Thoracic aorta (tissue), 2 donors: Measurements from ENCODE around the gene RAPGEF4. TPM values are rescaled to one million over a fixed set of nuclear protein-coding genes. Genes with fewer than 3 reads are reported as not detected.

ENCODE experiments used
- ATAC-seq: fragments of 150-250 bp; one replicate; pipeline ENCODE4 v1.8.0; 2017; ENCODE audit warnings: low read depth; ENCODE audit not compliant: insufficient number of reproducible peaks, low FRiP score
- DNase-seq: peaks from one replicate; pipeline ENCODE4 v3.0.0-alpha.2; 2020; ENCODE audit warnings: low spot score
- H3K27ac ChIP-seq, 2 donors: fragments of 200-600 bp; sonication (generic); 1 replicate in 1 of 2; 2 replicates in 1 of 2; pipeline ENCODE4 v1.5.1; 2016; ENCODE audit warnings: mild to moderate bottlenecking in 2 of 2, moderate library complexity in 2 of 2
- H3K27me3 ChIP-seq: fragments of 200-600 bp; sonication (generic); replicated peaks from 2 replicates; pipeline ENCODE4 v1.6.0; 2016; ENCODE audit warnings: mild to moderate bottlenecking; ENCODE audit not compliant: insufficient read depth
- H3K36me3 ChIP-seq: fragments of 200-600 bp; sonication (generic); one replicate; pipeline ENCODE4 v1.5.1; 2016
- H3K4me1 ChIP-seq, 2 donors: fragments of 200-600 bp; sonication (generic); 1 replicate in 1 of 2; 2 replicates in 1 of 2; pipeline versions ENCODE4 v1.5.1 to v1.6.0; 2016; ENCODE audit warnings: low read depth in 2 of 2, mild to moderate bottlenecking in 1 of 2; ENCODE audit not compliant: control insufficient read depth in 1 of 2
- H3K4me3 ChIP-seq: fragments of 200-600 bp; sonication (generic); 2 replicates; pipeline ENCODE4 v1.5.1; 2016; ENCODE audit warnings: mild to moderate bottlenecking
- H3K9me3 ChIP-seq: fragments of 200-600 bp; sonication (generic); 2 replicates; pipeline ENCODE4 v1.5.1; 2016
- total RNA-seq, 2 donors: library from RNA; depleted of rRNA; stranded (reverse); fragments of >200 nt; gene quantifications; one replicate each; pipeline versions ENCODE4 v1.1.0 to v1.2.3, GENCODE V29; 2016
- TF ChIP-seq, protein P1 (sequence below): fragments of 200-600 bp; sonication (generic); IDR thresholded peaks from one replicate; pipeline ENCODE4 v1.5.1; 2019; ENCODE audit warnings: antibody characterized with exemption

The RAPGEF4 gene
- total RNA-seq, 2 donors from 2014 or later = 9.9 to 18.4 TPM

DNA sequence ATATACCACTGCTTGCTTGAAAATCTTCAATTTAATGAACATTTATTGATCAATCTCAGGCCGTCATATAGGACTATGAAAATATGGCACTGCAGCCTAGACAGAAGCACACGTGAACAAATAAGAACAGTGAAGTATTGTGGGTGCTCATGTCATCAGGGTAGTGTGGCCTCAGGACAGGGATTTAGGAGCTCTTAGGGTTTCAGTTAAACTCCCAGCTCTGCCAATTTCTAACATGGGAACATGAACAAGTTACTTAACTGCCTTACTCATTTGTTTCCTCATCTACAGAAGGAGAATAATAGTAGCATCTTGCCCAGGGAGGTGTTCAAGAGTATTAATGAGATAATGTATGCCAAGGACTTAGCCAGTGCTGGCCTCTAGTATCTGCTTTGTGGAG, 194.0 kb downstream of the RAPGEF4 start:
- ATAC-seq = no peak
- H3K4me1 ChIP-seq = peaks cover 21 to 43% of the 10 kb centered on the region in 2 donors
- DNase-seq = no peak
- H3K4me3 ChIP-seq = no peak overlapping the region
- H3K27ac ChIP-seq = peak overlapping the region in 1 of 2 donors; percentile 41
- no peaks in the 10 kb centered on the region for H3K27me3 ChIP-seq
- no peaks in the 10 kb centered on the region for H3K9me3 ChIP-seq
- H3K36me3 ChIP-seq = no peaks in the 10 kb centered on the region
- TF ChIP-seq, protein P1, sequence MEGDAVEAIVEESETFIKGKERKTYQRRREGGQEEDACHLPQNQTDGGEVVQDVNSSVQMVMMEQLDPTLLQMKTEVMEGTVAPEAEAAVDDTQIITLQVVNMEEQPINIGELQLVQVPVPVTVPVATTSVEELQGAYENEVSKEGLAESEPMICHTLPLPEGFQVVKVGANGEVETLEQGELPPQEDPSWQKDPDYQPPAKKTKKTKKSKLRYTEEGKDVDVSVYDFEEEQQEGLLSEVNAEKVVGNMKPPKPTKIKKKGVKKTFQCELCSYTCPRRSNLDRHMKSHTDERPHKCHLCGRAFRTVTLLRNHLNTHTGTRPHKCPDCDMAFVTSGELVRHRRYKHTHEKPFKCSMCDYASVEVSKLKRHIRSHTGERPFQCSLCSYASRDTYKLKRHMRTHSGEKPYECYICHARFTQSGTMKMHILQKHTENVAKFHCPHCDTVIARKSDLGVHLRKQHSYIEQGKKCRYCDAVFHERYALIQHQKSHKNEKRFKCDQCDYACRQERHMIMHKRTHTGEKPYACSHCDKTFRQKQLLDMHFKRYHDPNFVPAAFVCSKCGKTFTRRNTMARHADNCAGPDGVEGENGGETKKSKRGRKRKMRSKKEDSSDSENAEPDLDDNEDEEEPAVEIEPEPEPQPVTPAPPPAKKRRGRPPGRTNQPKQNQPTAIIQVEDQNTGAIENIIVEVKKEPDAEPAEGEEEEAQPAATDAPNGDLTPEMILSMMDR = no peak

DNA sequence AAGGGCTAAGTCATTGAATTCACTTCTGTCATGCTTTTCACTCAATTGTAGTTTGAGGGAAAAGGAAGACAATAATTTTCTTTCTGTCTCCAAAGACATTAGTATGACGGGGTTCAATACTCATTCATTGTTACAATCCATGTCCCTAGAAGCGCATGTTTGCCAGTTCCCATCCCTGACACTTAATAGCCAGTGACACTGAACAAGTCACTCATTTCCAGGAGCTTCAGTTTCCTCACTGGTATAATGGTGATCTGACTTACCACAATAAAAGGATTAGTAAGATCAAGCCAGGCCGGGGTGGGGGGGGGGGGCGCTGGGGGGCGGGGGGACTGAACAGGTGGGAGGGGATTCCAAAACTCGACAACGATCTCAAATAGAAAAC, 195.2 kb downstream of the RAPGEF4 start:
- TF ChIP-seq, protein P1 = no peak
- Histone ChIP-seq H3K27me3 (no peaks in the 10 kb centered on the region), H3K36me3 (no peaks in the 10 kb centered on the region), H3K9me3 (no peaks in the 10 kb centered on the region), H3K27ac (peak overlapping the region in 1 of 2 donors; percentile 61), H3K4me1 (peaks cover 21 to 43% of the 10 kb centered on the region in 2 donors), H3K4me3 (no peak overlapping the region)
- DNase-seq (no peak), ATAC-seq (no peak)

DNA sequence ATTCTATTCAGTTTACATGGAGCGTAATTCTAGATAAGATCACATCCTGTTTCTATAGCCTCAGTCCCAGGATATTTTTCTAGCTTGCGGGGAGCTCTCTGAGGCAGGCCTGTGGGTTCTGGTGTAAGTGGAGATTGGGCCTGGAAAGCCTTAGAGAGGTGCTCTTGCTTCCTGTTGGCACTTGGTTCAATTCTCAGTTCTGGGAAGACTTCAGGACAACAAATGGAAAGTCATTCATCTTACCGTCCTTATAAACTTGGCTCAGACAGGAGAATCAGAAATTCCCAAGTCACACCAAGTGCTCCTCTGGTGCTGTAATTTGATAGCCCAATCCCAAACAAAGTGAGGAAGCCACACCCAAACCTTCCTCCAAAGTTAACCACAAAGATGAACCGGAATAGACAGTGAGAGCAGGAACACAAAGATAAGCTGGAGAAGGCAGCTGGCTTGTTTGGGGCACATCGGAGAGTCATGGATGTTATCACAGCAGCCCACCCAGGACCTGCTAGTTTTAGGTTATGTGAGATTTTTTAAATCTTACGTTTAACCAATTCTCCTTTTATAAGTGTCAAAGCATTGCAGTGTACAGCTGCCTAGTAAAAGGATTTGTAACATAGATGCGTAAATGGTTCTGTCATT, 195.7 kb downstream of the RAPGEF4 start:
- DNase-seq = no peak
- TF ChIP-seq, protein P1 = no peak
- H3K4me3 ChIP-seq = peak overlapping the region; percentile 53
- H3K9me3 ChIP-seq = no peaks in the 10 kb centered on the region
- no peaks in the 10 kb centered on the region for H3K27me3 ChIP-seq
- no peaks in the 10 kb centered on the region for H3K36me3 ChIP-seq
- H3K27ac ChIP-seq = peak overlapping the region; percentile 13 to 61
- ATAC-seq = no peak
- peaks cover 21 to 43% of the 10 kb centered on the region in 2 donors for H3K4me1 ChIP-seq

DNA sequence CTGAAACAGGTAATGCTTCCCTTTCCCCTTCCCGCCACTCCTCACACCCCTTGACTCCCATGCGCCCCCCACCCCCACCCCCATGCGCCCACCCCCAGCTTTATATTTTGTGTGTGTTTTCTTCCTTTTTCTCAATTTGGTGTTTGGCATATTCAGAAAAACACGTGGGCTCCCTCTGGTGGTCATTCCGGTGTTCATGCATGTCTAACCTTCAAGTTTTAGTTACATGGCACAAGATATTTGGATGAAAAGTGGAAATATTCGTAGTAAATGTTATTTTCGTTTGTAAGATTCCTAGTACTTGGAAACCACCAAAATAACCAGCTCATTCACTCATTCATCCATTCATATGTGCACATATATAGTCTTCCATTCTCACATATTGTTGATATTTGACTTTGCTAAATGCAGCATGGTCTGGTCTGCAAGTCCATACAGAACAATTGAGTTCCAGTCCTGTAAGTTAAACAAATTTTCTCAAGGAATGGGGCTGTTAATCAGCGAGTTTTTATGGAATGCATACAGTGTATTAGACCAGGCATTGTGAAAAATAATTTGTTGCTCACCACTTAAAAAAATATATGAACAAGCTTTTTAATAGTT, 196.4 kb downstream of the RAPGEF4 start:
- TF ChIP-seq, protein P1 = peak; percentile 72
- H3K27ac ChIP-seq = no peak overlapping the region
- ATAC-seq (peak; percentile 53), DNase-seq (no peak)
- H3K4me1 ChIP-seq = peaks cover 21 to 37% of the 10 kb centered on the region in 2 donors
- H3K9me3 ChIP-seq = no peaks in the 10 kb centered on the region
- H3K36me3 ChIP-seq = no peaks in the 10 kb centered on the region
- H3K4me3 ChIP-seq = peak overlapping the region; percentile 53
- H3K27me3 ChIP-seq = no peaks in the 10 kb centered on the region

DNA sequence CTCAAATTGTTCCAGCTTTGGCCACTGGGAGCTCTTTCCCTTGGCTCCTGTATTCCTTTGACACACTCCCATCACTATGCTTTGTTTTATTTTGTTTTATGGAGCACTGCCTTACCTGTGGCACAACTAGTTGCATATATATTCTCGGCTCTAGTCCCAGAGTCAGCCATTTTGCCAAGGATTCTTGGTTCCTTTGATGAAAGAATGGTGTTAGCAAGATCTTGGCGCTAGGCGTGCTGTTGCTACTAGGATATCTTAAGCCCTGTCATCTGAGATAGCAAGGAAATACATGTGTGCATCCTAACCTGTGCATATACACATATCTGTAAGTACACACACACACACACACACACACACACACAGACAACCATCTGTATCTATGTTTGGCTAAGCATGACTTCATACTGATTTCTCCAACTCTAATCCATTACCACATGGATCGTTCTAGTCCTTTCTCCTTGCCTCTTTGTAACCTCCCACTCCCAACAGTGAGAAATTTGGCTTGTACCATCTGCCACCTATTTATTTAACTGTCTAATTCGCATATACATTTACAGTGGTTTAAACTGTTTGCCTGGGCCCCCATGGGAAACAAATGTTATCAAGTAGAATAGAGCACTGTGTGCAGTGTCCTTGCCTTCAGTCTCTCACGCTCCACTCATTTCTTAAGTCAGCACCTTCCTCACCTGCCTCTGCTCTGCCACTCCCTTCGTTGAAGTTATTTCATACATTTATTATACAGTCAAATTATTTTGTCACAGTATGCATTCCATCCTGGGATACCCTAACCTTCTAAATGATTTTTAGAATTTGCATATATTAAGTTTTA, 202.5 kb downstream of the RAPGEF4 start:
- TF ChIP-seq, protein P1 = no peak
- no peak overlapping the region for H3K4me3 ChIP-seq
- H3K36me3 ChIP-seq = no peaks in the 10 kb centered on the region
- DNase-seq (no peak), ATAC-seq (no peak)
- no peaks in the 10 kb centered on the region for H3K4me1 ChIP-seq
- no peaks in the 10 kb centered on the region for H3K9me3 ChIP-seq
- H3K27me3 ChIP-seq = no peaks in the 10 kb centered on the region
- no peak overlapping the region for H3K27ac ChIP-seq
